ENCODE results near the gene SRPRA.

SRPRA gene

GRCh38 chr11:126232683-126233082 is 36.0 kb downstream of the SRPRA start:
- H3K4me1 Mint-ChIP-seq (ENCODE audit: low read depth) = peaks cover 6% of the 10 kb centered on the region
- H3K4me3 Mint-ChIP-seq = no peak overlapping the region
- no peaks in the 10 kb centered on the region for H3K27me3 Mint-ChIP-seq
- H3K27ac Mint-ChIP-seq = no peak overlapping the region
- intact Hi-C loops (cut with micrococcal nuclease) = no loop called here
- H3K9me3 Mint-ChIP-seq = no peaks in the 10 kb centered on the region
- H3K36me3 Mint-ChIP-seq (ENCODE audit: low read depth) = peaks cover 56% of the 10 kb centered on the region

GRCh38 chr11:126231725-126232459 is 36.8 kb downstream of the SRPRA start:
- peaks cover 6% of the 10 kb centered on the region for H3K4me1 Mint-ChIP-seq (ENCODE audit: low read depth)
- no peaks in the 10 kb centered on the region for H3K9me3 Mint-ChIP-seq
- no peak overlapping the region for H3K4me3 Mint-ChIP-seq
- no peaks in the 10 kb centered on the region for H3K27me3 Mint-ChIP-seq
- no peak overlapping the region for H3K27ac Mint-ChIP-seq
- peaks cover 54% of the 10 kb centered on the region for H3K36me3 Mint-ChIP-seq (ENCODE audit: low read depth)
- intact Hi-C loops (cut with micrococcal nuclease) = no loop called here

GRCh38 chr11:126229858-126230540 is 38.7 kb downstream of the SRPRA start:
- H3K4me3 Mint-ChIP-seq = no peak overlapping the region
- H3K36me3 Mint-ChIP-seq (ENCODE audit: low read depth) = peaks cover 44% of the 10 kb centered on the region
- no peak overlapping the region for H3K27ac Mint-ChIP-seq
- peaks cover 8% of the 10 kb centered on the region for H3K9me3 Mint-ChIP-seq
- intact Hi-C loops (cut with micrococcal nuclease) = no loop called here
- H3K27me3 Mint-ChIP-seq = no peaks in the 10 kb centered on the region
- H3K4me1 Mint-ChIP-seq (ENCODE audit: low read depth) = peaks cover 11% of the 10 kb centered on the region

- Mint-ChIP-seq H3K27me3 (no peaks in the 10 kb centered on the region), H3K4me1 (ENCODE audit: low read depth) (peaks cover 35% of the 10 kb centered on the region), H3K27ac (no peak overlapping the region), H3K9me3 (peaks cover 12% of the 10 kb centered on the region), H3K36me3 (ENCODE audit: low read depth) (peaks cover 58% of the 10 kb centered on the region), H3K4me3 (no peak overlapping the region)
- intact Hi-C loops (cut with micrococcal nuclease) = no loop called here
These were observed 42.2 kb downstream of the SRPRA start for GRCh38 chr11:126226334-126227084.

- Mint-ChIP-seq H3K27ac (peak overlapping the region; percentile 80), H3K36me3 (ENCODE audit: low read depth) (peaks cover 49% of the 10 kb centered on the region), H3K9me3 (peaks cover 12% of the 10 kb centered on the region), H3K4me1 (ENCODE audit: low read depth) (peaks cover 40% of the 10 kb centered on the region), H3K4me3 (no peak overlapping the region), H3K27me3 (no peaks in the 10 kb centered on the region)
- intact Hi-C loops (cut with micrococcal nuclease) = no loop called here
These were observed 43.4 kb downstream of the SRPRA start for GRCh38 chr11:126225295-126225665.

- Mint-ChIP-seq H3K4me3 (no peak overlapping the region), H3K4me1 (ENCODE audit: low read depth) (peaks cover 45% of the 10 kb centered on the region), H3K36me3 (ENCODE audit: low read depth) (peaks cover 44% of the 10 kb centered on the region), H3K27me3 (no peaks in the 10 kb centered on the region), H3K9me3 (peaks cover 12% of the 10 kb centered on the region), H3K27ac (peak overlapping the region; percentile 80)
- intact Hi-C loops (cut with micrococcal nuclease) = no loop called here
These were observed 43.9 kb downstream of the SRPRA start for GRCh38 chr11:126224647-126225294.

GRCh38 chr11:126219547-126219946 is 49.1 kb downstream of the SRPRA start:
- Mint-ChIP-seq H3K27ac (peak overlapping the region; percentile 37), H3K4me3 (no peak overlapping the region), H3K27me3 (no peaks in the 10 kb centered on the region), H3K4me1 (ENCODE audit: low read depth) (peaks cover 74% of the 10 kb centered on the region), H3K36me3 (ENCODE audit: low read depth) (peaks cover 28% of the 10 kb centered on the region), H3K9me3 (no peaks in the 10 kb centered on the region)
- intact Hi-C loops (cut with micrococcal nuclease) = loop anchor here (10.0 kb wide), 1 partner anchor 1155 kb away; the partner anchor contains the start of gene SLC37A2

GRCh38 chr11:126217491-126217890 is 51.2 kb downstream of the SRPRA start:
- Mint-ChIP-seq H3K36me3 (ENCODE audit: low read depth) (peaks cover 20% of the 10 kb centered on the region), H3K4me3 (peak overlapping the region; percentile 4)
- intact Hi-C loops (cut with micrococcal nuclease) = loop anchor here (10.0 kb wide), 1 partner anchor 1153 kb away; the partner anchor contains the start of gene SLC37A2

GRCh38 chr11:126216526-126217305 is 52.0 kb downstream of the SRPRA start:
- H3K4me1 Mint-ChIP-seq (ENCODE audit: low read depth) = peaks cover 80% of the 10 kb centered on the region
- H3K27ac Mint-ChIP-seq = peak overlapping the region; percentile 30
- H3K9me3 Mint-ChIP-seq = no peaks in the 10 kb centered on the region
- H3K36me3 Mint-ChIP-seq (ENCODE audit: low read depth) = peaks cover 20% of the 10 kb centered on the region
- H3K4me3 Mint-ChIP-seq = no peak overlapping the region
- H3K27me3 Mint-ChIP-seq = no peaks in the 10 kb centered on the region
- intact Hi-C loops (cut with micrococcal nuclease) = loop anchor here (10.0 kb wide), 1 partner anchor 1152 kb away; the partner anchor contains the start of gene SLC37A2

More at GRCh38 chr11:126217491-126217890, 51.2 kb downstream of the SRPRA start:
- H3K27me3 Mint-ChIP-seq = no peaks in the 10 kb centered on the region
- peaks cover 82% of the 10 kb centered on the region for H3K4me1 Mint-ChIP-seq (ENCODE audit: low read depth)
- peak overlapping the region; percentile 30 for H3K27ac Mint-ChIP-seq
- no peaks in the 10 kb centered on the region for H3K9me3 Mint-ChIP-seq

- Mint-ChIP-seq H3K4me1 (ENCODE audit: low read depth) (peaks cover 79% of the 10 kb centered on the region), H3K9me3 (no peaks in the 10 kb centered on the region), H3K27me3 (no peaks in the 10 kb centered on the region), H3K4me3 (peak overlapping the region; percentile 52), H3K36me3 (ENCODE audit: low read depth) (peaks cover 28% of the 10 kb centered on the region), H3K27ac (peak overlapping the region; percentile 81)
- intact Hi-C loops (cut with micrococcal nuclease) = loop anchor here (1.0 to 10.0 kb wide), 4 partner anchors 53 to 1150 kb away; partner anchors contain the start of genes SLC37A2, SRPRA, STT3A and TIRAP
These were observed 53.9 kb downstream of the SRPRA start for GRCh38 chr11:126214841-126215240.

GRCh38 chr11:126214441-126214840 is 54.3 kb downstream of the SRPRA start:
- H3K27ac Mint-ChIP-seq = peak overlapping the region; percentile 81
- intact Hi-C loops (cut with micrococcal nuclease) = loop anchor here (1.0 to 10.0 kb wide), 4 partner anchors 54 to 1150 kb away; partner anchors contain the start of genes SLC37A2, SRPRA, STT3A and TIRAP
- no peaks in the 10 kb centered on the region for H3K9me3 Mint-ChIP-seq
- H3K4me3 Mint-ChIP-seq = peak overlapping the region; percentile 52
- H3K27me3 Mint-ChIP-seq = no peaks in the 10 kb centered on the region
- H3K36me3 Mint-ChIP-seq (ENCODE audit: low read depth) = peaks cover 30% of the 10 kb centered on the region
- peaks cover 75% of the 10 kb centered on the region for H3K4me1 Mint-ChIP-seq (ENCODE audit: low read depth)

All from dendritic cell treated with granulocyte-macrophage colony-stimulating factor and Interleukin-4, amounts not matched to agents 40 ng/mL and 50 ng/mL, for 4 days (primary cell).